ENCODE results near the gene NRCAM.

- TF ChIP-seq CTCF (IDR thresholded peaks at IDR 0.05), result peak in 2 of 4 experiments; percentile 26 to 39
- TF ChIP-seq POLR2A (IDR thresholded peaks at IDR 0.05), result no peak
- TF ChIP-seq POLR2AphosphoS5 (IDR thresholded peaks at IDR 0.05), result no peak
Observed at GRCh38 chr7:108097703-108098102, 358.5 kb downstream of the NRCAM start.

Measured in gastroesophageal sphincter (tissue), 3 donors.